Mesenchymal stem cell (in vitro differentiated cells and primary cell): ENCODE measurements around the gene PIWIL1.

Experiments
- DNase-seq: peaks from one replicate; pipeline ENCODE4 v3.0.0-alpha.2; 2013
- H2AFZ ChIP-seq: one replicate; pipeline ENCODE4 v1.6.1; 2013; ENCODE audit warnings: low read depth, mild to moderate bottlenecking, control low read depth, inconsistent platforms, low read length, moderate library complexity
- H2AK5ac ChIP-seq: 2 replicates; pipeline ENCODE4 v1.6.1; 2013; ENCODE audit warnings: low read length, moderate library complexity, mild to moderate bottlenecking, inconsistent platforms; ENCODE audit not compliant: severe bottlenecking
- H2BK120ac ChIP-seq: one replicate; pipeline ENCODE4 v1.6.1; 2013; ENCODE audit warnings: low read depth, mild to moderate bottlenecking, inconsistent platforms, low read length, moderate library complexity
- H2BK12ac ChIP-seq, 2 experiments: one replicate each; pipeline ENCODE4 v1.6.1; 2013; ENCODE audit warnings: inconsistent platforms in 2 of 2, low read length in 2 of 2, mild to moderate bottlenecking in 2 of 2, moderate library complexity in 2 of 2, control low read depth in 1 of 2
- H2BK15ac ChIP-seq: one replicate; pipeline ENCODE4 v1.6.1; 2013; ENCODE audit warnings: mild to moderate bottlenecking, low read depth, inconsistent platforms; ENCODE audit not compliant: poor library complexity, severe bottlenecking
- H2BK5ac ChIP-seq: 2 replicates; pipeline ENCODE4 v1.6.1; 2013; ENCODE audit warnings: low read depth, mild to moderate bottlenecking, low read length, control low read depth, inconsistent platforms; ENCODE audit not compliant: poor library complexity, severe bottlenecking
- H3K14ac ChIP-seq, 2 experiments: one replicate each; pipeline ENCODE4 v1.6.1; 2013; ENCODE audit warnings: inconsistent platforms in 2 of 2, low read length in 2 of 2, control low read depth in 1 of 2, mild to moderate bottlenecking in 1 of 2, moderate library complexity in 1 of 2
- H3K18ac ChIP-seq, 2 experiments: one replicate each; pipeline ENCODE4 v1.6.1; 2013; ENCODE audit warnings: inconsistent platforms in 2 of 2, low read length in 2 of 2, control low read depth in 1 of 2, low read depth in 1 of 2, mild to moderate bottlenecking in 1 of 2
- H3K23ac ChIP-seq, 2 experiments: one replicate each; pipeline ENCODE4 v1.6.1; 2013; ENCODE audit warnings: inconsistent platforms in 2 of 2, low read length in 2 of 2, mild to moderate bottlenecking in 2 of 2, moderate library complexity in 2 of 2, control low read depth in 1 of 2
- H3K27ac ChIP-seq: 2 replicates; pipeline ENCODE4 v1.5.1; 2013; ENCODE audit warnings: mild to moderate bottlenecking, moderate library complexity, low read length, control low read depth, inconsistent platforms; ENCODE audit not compliant: poor library complexity, severe bottlenecking
- H3K27me3 ChIP-seq, 2 experiments: 2 replicates each; pipeline versions ENCODE4 v1.6.1 to v1.7.0; 2013; ENCODE audit warnings: low read length in 2 of 2, mild to moderate bottlenecking in 2 of 2, moderate library complexity in 2 of 2, control low read depth in 1 of 2, inconsistent platforms in 1 of 2; ENCODE audit not compliant: control insufficient read depth in 1 of 2, insufficient read depth in 1 of 2
- H3K36me3 ChIP-seq, 2 experiments: 2 replicates each; pipeline versions ENCODE4 v1.6.1 to v1.7.0; 2013; ENCODE audit warnings: low read length in 2 of 2, control low read depth in 1 of 2, inconsistent platforms in 1 of 2, low read depth in 1 of 2, mild to moderate bottlenecking in 1 of 2; ENCODE audit not compliant: insufficient read depth in 2 of 2, control insufficient read depth in 1 of 2
- H3K4ac ChIP-seq, 2 experiments: one replicate each; pipeline ENCODE4 v1.6.1; 2013; ENCODE audit warnings: inconsistent platforms in 2 of 2, low read length in 2 of 2, mild to moderate bottlenecking in 2 of 2, moderate library complexity in 2 of 2, control low read depth in 1 of 2, low read depth in 1 of 2
- H3K4me1 ChIP-seq: 2 replicates; pipeline ENCODE4 v1.6.1; 2013; ENCODE audit warnings: low read depth, low read length, control low read depth; ENCODE audit not compliant: control insufficient read depth, insufficient read depth
- H3K4me2 ChIP-seq: 2 replicates; pipeline ENCODE4 v1.6.1; 2013; ENCODE audit warnings: low read length, mild to moderate bottlenecking, inconsistent platforms; ENCODE audit not compliant: poor library complexity, severe bottlenecking
- H3K4me3 ChIP-seq, 2 experiments: 2 replicates each; pipeline versions ENCODE4 v1.5.1 to v1.7.0; 2013; ENCODE audit warnings: low read length in 2 of 2, mild to moderate bottlenecking in 2 of 2, control low read depth in 1 of 2, low read depth in 1 of 2; ENCODE audit not compliant: insufficient read depth in 1 of 2
- H3K79me1 ChIP-seq: replicated peaks from 2 replicates; pipeline ENCODE4 v1.6.1; 2013; ENCODE audit warnings: mild to moderate bottlenecking, control low read depth, low read length, inconsistent platforms; ENCODE audit not compliant: poor library complexity, severe bottlenecking
- H3K9ac ChIP-seq: 2 replicates; pipeline ENCODE4 v1.7.0; 2013; ENCODE audit warnings: mild to moderate bottlenecking, low read length, moderate library complexity
- H3K9me3 ChIP-seq: 2 replicates; pipeline ENCODE4 v1.7.0; 2013; ENCODE audit warnings: mild to moderate bottlenecking, low read length; ENCODE audit not compliant: control insufficient read depth
- H4K8ac ChIP-seq: one replicate; pipeline ENCODE4 v1.6.1; 2013; ENCODE audit warnings: inconsistent platforms, mild to moderate bottlenecking, low read length, moderate library complexity
- H4K91ac ChIP-seq: one replicate; pipeline ENCODE4 v1.6.1; 2013; ENCODE audit warnings: mild to moderate bottlenecking, low read length, inconsistent platforms
- WGBS: methylation state at CpG from one replicate; pipeline ENCODE4 v1.1.7; 2013; ENCODE audit warnings: mixed read lengths; 5-methylcytosine and 5-hydroxymethylcytosine counted together

Gene PIWIL1

DNA sequence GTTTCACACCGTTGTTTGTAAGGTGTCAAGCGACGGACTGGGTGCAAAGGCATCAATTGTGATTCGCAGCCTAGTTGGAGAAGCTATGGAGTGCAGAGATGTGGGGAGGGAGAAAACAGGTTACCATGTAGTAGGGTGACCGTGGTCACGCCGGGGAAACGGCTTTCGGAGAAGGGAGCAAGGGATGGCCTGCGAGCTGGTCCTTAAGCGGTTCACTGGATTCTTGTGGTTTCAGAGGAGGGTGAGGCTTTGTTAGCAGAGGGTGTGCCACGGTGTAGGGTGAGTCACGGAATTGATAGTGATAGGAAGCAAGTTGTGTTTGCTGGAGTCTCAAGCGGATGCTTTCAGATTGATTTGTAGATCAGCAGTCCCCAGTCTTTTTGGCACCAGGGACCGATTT lies 2.3 kb downstream of the PIWIL1 start:
- Histone ChIP-seq H3K23ac (no peak overlapping the region), H2BK120ac (no peak overlapping the region), H2BK15ac (no peak overlapping the region), H3K9me3 (peaks cover 7% of the 10 kb centered on the region), H3K79me1 (no peaks in the 10 kb centered on the region), H4K8ac (no peak overlapping the region), H3K4ac (no peak overlapping the region), H3K14ac (no peak overlapping the region), H3K36me3 (no peaks in the 10 kb centered on the region), H3K27ac (no peak overlapping the region), H3K18ac (no peak overlapping the region), H3K9ac (no peak overlapping the region), H3K4me2 (no peak overlapping the region), H2AK5ac (no peak overlapping the region), H4K91ac (no peak overlapping the region), H3K4me3 (no peak overlapping the region), H3K4me1 (no peaks in the 10 kb centered on the region), H2BK12ac (no peak overlapping the region), H3K27me3 (peaks cover 0 to 21% of the 10 kb centered on the region in 2 experiments), H2BK5ac (no peak overlapping the region), H2AFZ (no peak overlapping the region)
- 73% methylated on average over 15 of the region's 15 CpGs for WGBS
- no peak for DNase-seq

DNA sequence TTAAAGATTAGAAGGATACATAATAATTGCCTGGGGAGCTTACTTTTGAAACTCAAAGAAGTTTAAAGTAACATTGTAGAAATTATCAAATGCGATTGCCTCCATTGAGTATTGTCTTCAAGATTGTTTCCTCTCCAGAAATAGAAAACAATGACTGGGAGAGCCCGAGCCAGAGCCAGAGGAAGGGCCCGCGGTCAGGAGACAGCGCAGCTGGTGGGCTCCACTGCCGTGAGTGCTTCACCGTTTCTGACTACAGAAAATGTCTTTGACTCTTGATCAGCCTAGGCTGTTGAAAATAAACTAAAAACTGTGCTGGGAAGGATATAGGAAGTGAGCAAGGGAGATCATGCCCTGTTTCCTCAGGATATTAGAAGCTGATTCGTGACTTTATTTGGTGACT lies 4.8 kb downstream of the PIWIL1 start:
- DNase-seq = no peak

DNA sequence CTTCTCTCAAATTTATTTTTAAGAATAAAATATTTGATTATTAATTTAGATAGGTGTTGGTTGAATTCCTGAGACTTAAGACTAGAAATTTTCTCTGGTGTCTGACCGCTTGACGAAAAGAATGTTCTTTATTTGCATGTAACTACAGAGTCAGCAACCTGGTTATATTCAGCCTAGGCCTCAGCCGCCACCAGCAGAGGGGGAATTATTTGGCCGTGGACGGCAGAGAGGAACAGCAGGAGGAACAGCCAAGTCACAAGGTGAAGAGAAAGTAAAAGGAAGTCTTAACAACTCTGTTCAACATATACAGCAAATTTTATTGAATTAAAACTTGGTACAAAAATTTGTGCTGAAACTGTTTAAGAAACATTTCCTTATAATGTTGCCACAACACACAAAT lies 5.2 kb downstream of the PIWIL1 start:
- Histone ChIP-seq H3K4me1 (no peaks in the 10 kb centered on the region), H2BK120ac (no peak overlapping the region), H3K14ac (no peak overlapping the region), H3K9ac (no peak overlapping the region), H2BK15ac (no peak overlapping the region), H2AK5ac (no peak overlapping the region), H4K8ac (no peak overlapping the region), H3K27me3 (peaks cover 0 to 20% of the 10 kb centered on the region in 2 experiments), H3K27ac (no peak overlapping the region), H3K18ac (no peak overlapping the region), H2BK12ac (no peak overlapping the region), H3K79me1 (no peaks in the 10 kb centered on the region), H3K9me3 (peaks cover 7% of the 10 kb centered on the region), H2BK5ac (no peak overlapping the region), H3K4ac (no peak overlapping the region), H4K91ac (no peak overlapping the region), H3K4me3 (no peak overlapping the region), H3K36me3 (no peaks in the 10 kb centered on the region), H2AFZ (no peak overlapping the region), H3K23ac (no peak overlapping the region), H3K4me2 (no peak overlapping the region)
- DNase-seq = no peak
- WGBS = 73% methylated on average over 4 of the region's 5 CpGs

More for the DNA sequence above, 4.8 kb downstream of the PIWIL1 start:
- Histone ChIP-seq H3K27ac (no peak overlapping the region), H3K79me1 (no peaks in the 10 kb centered on the region), H3K9me3 (peaks cover 7% of the 10 kb centered on the region), H3K4me2 (no peak overlapping the region), H3K14ac (no peak overlapping the region), H4K91ac (no peak overlapping the region), H2BK15ac (no peak overlapping the region), H2BK5ac (no peak overlapping the region), H2AK5ac (no peak overlapping the region), H4K8ac (no peak overlapping the region), H3K9ac (no peak overlapping the region), H3K4ac (no peak overlapping the region), H2BK12ac (no peak overlapping the region), H2AFZ (no peak overlapping the region), H3K23ac (no peak overlapping the region), H3K4me3 (no peak overlapping the region), H2BK120ac (no peak overlapping the region), H3K36me3 (no peaks in the 10 kb centered on the region), H3K27me3 (peaks cover 0 to 20% of the 10 kb centered on the region in 2 experiments), H3K4me1 (no peaks in the 10 kb centered on the region), H3K18ac (no peak overlapping the region)
- 86% methylated on average over 7 of the region's 8 CpGs for WGBS

DNA sequence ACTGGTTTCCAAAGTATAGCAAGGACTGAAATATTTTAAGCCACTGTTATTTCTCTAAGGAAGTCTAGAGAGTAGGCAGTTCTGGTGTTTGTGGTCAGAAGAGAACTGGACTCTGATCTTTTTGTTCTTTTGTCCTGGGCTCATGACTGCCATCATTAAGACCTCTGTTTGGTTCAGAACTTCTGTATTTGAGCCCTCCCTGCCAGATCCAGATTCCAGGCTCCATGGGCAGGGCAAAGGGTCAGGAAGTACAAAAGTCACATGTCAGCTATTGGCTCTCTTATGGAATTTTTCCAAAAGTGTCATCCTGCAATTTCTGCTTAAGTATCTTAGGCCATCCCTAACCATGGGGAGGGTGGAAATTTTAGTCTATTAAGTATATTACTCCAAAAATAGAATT lies 6.8 kb downstream of the PIWIL1 start:
- H4K8ac ChIP-seq = no peak overlapping the region
- no peak overlapping the region for H3K4ac ChIP-seq
- no peak overlapping the region for H4K91ac ChIP-seq

More for the DNA sequence above, 6.8 kb downstream of the PIWIL1 start:
- no peak overlapping the region for H2AK5ac ChIP-seq
- H3K27ac ChIP-seq = no peak overlapping the region
- H3K4me1 ChIP-seq = no peaks in the 10 kb centered on the region
- H3K4me3 ChIP-seq = no peak overlapping the region
- no peaks in the 10 kb centered on the region for H3K36me3 ChIP-seq
- H2BK15ac ChIP-seq = no peak overlapping the region
- H3K9ac ChIP-seq = no peak overlapping the region
- peaks cover 0 to 14% of the 10 kb centered on the region in 2 experiments for H3K27me3 ChIP-seq
- no peak overlapping the region for H2BK120ac ChIP-seq
- no peak overlapping the region for H3K18ac ChIP-seq
- no peak overlapping the region for H2BK5ac ChIP-seq
- no peak for DNase-seq
- peaks cover 7% of the 10 kb centered on the region for H3K9me3 ChIP-seq
- H2BK12ac ChIP-seq = no peak overlapping the region
- no peaks in the 10 kb centered on the region for H3K79me1 ChIP-seq
- H3K4me2 ChIP-seq = no peak overlapping the region
- no peak overlapping the region for H3K14ac ChIP-seq
- H2AFZ ChIP-seq = no peak overlapping the region
- no peak overlapping the region for H3K23ac ChIP-seq
